HG03460 (cell line): Measurements from ENCODE around the gene DISP1.

ENCODE experiments used
- ATAC-seq: cut with Tn5 transposase; IDR thresholded peaks from one replicate; pipeline ENCODE4 v1.9.1; 2021; ENCODE audit not compliant: unreplicated experiment

Gene DISP1

DNA sequence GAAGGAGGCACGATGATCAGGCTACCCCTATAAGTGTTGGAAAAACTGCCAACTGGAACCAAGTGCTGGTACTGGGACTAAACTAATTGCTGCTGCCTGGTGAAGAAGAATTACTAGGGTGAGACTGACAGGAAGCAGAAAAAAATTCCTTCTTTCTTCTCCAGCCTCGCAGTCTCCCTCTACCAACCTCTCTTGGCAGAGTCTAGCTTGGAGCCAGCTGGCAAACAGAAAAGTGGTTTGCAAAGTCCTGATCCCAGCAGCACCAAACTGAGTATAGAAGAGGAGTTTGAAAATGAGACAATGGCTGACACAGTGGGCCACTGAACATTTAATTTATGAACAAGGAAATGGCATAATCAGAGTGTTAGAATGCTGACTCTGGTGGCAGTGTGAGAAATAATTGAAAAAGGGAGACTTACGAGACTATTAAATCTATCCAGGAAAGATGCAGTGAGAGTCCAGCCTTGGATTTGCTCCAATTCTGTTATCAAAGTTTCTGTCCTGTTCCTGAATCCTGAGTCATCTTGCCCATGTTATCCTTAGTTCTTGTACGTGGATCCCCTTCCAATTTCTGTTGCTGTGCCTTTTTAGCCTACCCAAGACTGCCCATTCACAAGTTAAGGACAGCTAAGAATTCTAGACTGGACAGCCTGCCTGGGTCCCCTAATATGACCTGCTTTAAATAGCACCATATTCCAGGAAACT lies 23.7 kb upstream of the DISP1 start:
- ATAC-seq, result no peak

- no peak for ATAC-seq
These were observed 22.1 kb upstream of the DISP1 start for GRCh38 chr1:222792744-222793143.

DNA sequence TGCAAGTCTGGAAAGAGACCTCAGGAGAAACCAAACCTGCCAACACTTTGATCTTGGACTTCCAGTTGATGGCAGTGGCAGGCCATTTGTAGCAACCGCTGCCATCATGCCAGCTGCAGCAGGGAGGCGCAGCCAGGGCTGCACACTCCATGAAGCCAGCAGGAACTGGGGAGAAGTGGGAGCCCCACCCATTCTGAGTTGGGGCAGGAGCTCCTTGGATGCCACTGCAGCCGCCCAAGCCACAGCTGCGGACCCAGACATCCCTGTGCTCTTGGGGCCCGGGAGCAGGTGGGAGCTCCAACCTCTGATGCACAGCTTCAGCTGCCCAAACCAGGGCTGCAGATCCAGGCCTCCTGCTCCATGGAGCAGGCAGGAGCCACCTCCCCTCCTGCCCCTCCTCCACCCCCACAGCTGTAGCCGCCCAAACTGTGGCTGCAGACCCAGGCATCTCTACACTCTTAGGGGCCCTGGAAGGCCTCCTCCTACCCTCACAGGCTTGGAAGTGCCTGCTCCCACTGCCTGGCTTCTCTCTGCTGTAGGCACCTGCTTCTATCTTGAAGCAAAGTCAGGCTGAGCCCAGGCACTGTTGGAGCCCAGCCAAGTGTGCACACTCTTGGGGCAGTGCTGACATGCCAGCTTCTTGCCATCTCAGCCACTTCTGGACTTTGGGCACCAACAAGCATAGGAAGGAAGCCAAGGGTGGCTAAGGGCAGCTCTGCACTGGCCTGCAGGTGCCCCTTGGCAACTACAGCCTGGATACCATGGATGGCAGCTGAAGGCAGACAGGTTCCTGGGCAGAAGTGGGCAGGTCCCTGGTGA lies 20.0 kb upstream of the DISP1 start:
- ATAC-seq, result no peak

DNA sequence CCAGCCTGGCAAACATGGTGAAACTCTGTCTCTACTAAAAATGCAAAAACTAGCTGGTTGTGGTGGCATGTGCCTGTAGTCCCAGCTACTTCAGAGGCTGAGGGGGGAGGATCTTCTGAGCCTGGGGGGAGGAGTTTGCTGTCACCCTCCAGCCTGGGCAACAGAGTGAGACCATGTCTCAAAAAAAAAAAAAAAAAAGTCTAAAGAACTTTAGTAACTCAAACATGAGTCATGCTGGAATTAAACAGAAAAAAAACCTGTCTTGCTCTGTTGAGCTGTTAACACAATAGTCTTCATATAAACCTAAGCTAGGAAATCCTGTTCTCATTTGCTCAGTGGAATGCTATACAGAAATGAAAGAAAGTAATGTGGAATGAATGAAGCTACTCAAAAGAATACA lies 16.7 kb upstream of the DISP1 start:
- ATAC-seq, result no peak

DNA sequence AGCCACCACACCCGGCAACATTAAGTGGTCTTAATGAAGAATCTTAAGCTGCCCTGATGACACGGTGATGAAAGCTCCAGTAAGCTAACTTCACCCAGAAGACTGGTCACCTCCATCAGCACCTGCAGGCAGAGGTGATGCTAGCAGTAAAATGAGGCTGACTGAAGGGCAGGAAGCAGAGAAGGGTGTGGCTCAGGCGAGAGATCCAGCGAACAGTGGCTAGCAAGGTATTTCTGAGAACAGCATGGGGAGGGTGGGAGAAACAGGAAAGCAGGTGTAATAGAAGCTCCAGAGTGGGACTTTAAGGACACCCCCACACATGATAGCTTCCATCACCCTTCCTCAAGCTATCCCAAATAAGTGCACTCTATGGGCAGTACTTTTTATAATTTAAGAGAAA lies 15.9 kb upstream of the DISP1 start:
- ATAC-seq, result no peak

DNA sequence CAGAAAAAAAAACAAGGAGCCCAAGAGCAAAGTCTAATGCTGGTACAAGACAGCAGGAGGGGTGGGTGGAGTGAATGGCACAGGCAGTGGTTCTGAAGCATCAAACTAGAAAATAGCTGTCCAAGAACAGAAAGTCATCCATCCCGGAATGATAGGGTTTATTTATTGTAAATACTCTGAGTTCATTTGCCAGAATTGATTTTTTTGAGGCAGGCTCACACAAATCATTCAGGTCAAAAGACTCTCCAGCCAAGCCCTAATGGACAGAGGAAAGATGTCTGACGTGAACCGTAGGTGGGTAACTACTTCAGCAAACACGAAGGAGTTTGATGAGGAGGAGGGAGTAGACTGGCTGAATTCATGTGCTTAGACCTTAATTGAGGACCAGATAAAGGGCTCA lies 13.8 kb upstream of the DISP1 start:
- ATAC-seq, result no peak

- ATAC-seq, result no peak
These were observed 3.2 kb upstream of the DISP1 start for GRCh38 chr1:222811671-222812070.

DNA sequence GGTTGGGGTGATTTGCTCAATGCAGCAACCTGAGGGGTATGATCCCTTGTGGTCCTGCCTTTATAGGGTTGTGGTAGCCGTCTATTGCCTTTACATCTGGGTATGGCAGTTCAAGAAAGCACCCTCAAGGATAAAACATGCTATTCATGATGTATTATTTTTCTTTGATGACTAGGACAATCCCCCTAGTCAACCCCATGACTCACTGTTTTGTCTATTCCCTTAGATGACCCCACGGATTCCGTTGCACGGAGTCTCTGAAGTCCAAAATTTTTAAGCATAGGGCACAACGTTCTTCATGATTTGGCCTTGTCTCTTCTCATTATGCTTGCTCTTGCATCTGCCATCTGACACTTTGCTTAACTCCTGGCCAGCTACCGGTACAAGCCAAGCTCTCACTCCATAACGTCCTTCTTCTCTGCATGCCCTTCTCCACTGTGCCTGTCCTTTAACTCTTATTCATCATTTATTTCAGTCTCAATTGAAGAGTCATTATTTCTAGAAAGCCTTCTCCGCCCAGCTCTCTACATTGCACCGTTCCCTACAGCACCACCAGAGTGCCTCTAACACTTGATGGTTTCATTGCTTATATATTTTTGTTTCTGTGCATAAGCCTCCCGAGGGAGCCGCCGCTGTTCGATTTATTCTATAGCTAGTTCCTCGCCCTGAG lies 838 bp upstream of the DISP1 start:
- no peak for ATAC-seq

GRCh38 chr1:222815440-222815765 lies 564 bp downstream of the DISP1 start:
- ATAC-seq, result no peak

DNA sequence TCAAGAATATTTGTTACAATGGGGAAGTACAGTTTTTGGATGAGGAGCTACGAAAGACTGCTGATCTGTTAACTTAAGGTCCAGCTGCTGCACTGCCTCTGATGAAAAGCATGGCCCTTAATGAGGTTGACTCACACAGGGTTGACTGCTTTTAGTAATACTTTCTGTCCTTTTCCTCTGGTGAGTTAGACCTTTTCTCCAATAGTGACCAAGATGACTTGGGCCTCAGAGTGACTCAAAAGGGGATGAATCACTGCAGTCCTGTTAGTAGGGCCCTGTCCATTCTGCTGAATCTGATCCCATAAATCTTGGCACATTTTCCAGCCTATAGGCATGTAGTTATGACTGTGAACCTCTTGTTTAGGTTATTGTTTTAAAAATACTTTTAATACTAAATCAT lies 2.7 kb downstream of the DISP1 start:
- ATAC-seq, result no peak

DNA sequence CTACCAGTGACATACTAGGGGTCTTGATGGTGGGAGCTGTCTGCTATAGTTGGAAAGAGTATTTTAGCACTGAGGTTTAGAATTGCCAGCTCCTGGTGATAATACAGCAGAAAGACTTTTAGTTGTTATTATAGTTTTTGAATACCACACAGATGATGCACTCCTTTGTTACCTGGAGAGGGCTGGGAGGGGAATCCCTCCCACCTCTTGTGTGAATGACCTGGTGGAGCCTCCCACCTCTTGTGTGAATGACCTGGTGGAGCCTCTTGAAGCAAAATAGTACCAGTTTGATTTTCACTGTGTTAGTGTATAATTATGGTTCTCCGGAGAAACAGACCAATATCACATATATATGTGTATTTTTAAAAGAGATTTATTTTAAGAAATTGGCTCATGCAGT lies 3.3 kb downstream of the DISP1 start:
- no peak for ATAC-seq

DNA sequence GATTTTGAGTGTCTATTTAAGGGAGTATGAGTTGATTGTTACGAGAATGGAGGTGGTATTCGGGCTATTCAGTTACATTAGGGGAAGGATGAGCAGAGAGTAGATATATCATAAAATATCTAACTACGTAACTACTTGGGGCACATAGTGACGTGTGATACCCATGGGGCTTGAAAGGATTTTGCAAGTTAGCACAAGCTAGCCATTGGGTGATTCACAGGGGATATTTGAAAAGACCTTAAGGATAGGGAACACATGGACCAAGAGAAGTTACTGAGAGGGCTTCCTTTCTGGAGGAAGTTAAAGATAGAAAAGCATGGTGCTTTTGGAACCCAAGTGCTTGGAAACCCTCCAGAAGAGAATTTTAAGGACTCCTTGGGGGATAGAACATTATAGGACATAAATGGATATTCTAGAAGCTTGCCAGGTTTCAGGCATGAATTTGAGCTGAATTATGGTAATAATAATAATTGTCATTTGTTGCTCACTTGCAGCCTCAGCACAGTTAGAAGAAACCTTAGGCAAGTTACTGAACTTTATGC lies 5.4 kb downstream of the DISP1 start:
- no peak for ATAC-seq

DNA sequence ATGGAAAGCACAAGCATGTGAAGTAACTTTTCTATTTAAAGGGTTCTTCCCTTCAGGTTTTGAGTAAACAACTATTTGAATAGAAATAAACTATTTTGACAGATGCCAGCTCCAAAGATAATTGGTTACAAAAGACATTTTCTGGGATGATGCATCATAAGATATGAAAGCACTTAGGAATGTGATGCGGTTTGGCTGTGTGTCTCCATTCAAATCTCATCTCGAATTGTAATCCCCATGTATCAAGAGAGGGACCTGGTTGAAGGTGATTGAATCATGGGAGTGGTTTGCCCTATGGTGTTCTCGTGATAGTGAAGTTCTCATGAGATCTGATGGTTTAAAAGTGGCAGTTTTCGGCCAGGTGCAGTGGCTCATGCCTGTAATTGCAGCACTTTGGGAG lies 6.4 kb downstream of the DISP1 start:
- ATAC-seq, result no peak

GRCh38 chr1:222823695-222824094 lies 8.9 kb downstream of the DISP1 start:
- ATAC-seq, result no peak

DNA sequence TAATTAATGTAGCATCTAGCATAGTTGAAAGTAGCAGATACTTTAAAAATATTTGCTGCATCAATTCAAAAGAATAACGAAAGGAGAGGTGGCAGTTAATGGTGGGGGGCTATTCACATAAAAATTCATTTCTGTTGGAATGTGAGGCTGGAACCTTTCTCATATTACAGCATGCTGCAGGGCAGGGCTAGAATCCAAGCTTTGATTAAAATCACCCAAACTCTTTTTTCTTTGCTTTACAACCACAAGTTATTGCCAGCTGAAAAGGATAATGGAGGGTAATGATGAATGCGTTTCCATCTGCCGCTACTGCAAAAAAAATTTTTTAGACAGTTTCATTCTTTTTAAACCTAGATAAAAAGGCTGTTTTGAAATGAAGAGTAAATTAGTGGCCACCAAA lies 9.8 kb downstream of the DISP1 start:
- no peak for ATAC-seq

DNA sequence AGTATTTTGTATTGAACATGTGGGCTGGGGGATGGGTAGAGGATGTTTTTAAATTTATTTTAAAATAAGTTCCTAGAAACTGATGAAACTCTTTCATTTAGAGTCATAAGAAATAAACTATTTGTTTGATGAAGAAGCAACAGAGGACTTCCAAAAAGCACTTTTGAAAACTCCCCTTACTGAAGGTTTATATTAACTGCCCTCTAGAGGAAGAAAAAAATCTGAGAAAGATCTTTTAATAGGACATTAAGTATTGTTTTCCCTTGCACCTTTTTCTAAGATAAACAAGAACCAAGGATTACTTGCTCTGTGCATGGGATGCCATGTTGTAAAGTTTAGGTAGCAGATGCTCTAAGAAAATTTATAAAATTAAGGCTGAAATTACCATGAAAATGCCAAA lies 14.1 kb downstream of the DISP1 start:
- no peak for ATAC-seq

DNA sequence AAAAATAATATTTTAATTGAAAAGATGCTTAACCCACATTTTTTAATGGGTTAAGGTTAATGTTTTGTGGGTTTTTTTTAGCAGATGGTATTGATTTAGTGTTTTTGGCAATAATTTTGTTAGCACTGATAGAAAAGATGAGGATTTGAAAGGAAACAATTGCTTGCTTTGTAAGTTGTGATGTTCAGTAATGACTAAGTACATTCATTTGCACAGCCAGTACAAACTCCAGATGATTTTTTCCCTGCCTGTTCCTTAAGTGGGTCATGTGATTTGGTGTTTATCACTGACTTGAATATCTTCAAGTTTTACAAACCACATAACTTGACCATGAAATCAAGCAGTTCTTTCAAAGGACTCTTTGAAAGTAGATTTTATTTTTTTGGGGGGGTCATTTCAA lies 15.0 kb downstream of the DISP1 start:
- no peak for ATAC-seq

GRCh38 chr1:222833356-222833876 lies 18.6 kb downstream of the DISP1 start:
- ATAC-seq, result no peak

- no peak for ATAC-seq
These were observed 28.9 kb downstream of the DISP1 start for GRCh38 chr1:222843469-222844410.

DNA sequence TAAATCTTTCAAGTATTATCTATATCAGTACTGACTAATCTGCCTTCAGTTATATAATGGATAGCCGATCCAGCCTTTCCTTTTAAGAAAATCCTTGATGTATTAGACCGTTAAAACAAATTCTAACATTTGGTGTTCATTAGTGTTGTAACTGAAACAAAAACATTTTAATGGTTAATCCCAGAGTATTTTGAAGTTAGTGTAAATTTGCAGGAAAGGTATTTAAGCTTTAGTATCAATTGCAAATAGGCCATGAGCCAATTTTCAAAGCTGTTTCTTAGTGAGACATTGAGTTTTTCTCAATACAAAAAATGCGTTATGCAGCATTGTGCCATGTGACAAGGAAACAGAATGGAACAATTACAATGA lies 29.6 kb downstream of the DISP1 start:
- no peak for ATAC-seq

DNA sequence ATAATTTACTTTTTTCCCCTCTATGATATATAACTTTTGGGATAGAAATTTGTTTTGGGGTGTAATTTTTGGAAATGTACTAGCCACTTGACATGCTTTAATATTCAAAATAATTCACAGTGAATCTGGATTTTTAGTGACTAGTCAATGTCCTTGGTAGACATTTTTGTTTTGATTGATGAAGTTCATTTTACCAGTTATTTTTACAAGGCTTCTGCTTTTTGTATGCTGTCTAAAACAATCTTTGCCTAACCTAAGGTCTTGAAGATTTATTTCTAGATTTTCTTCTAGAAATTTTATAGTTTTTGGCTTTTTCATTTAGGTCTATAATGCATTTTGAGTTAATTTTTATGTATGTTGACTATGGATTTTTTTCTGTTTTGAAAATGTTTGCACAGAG lies 30.9 kb downstream of the DISP1 start:
- no peak for ATAC-seq
